A549 (cell line): ENCODE measurements around the gene DHRS11. TPM values are rescaled to one million over a fixed set of nuclear protein-coding genes. Genes with fewer than 3 reads are reported as not detected.

Source experiments
- ATAC-seq, 2 experiments: fragments of 200-7000 bp in 1 of 2; fragments of >200 bp in 1 of 2; cut with Nextera tagmentation in 1 of 2; cut with Tn5 transposase in 1 of 2; 3 replicates each; pipeline versions ENCODE4 v1.8.0 to v1.9.1; 2018 to 2020; ENCODE audit warnings: mild to moderate bottlenecking in 1 of 2, moderate library complexity in 1 of 2
- CTCF ChIA-PET: fragments of 300-600 bp; sonication (Branson Sonifier 250); formaldehyde crosslinking; extraction: SDS; loops from one replicate; lab custom pipeline; 2021; ENCODE audit warnings: antibody characterized with exemption, inconsistent platforms; lab: Yijun Ruan, JAX
- POLR2A ChIA-PET: fragments of 350-600 bp; formaldehyde crosslinking; extraction: SDS; loops from one replicate; lab custom pipeline; 2021; ENCODE audit warnings: antibody characterized with exemption, inconsistent platforms; lab: Yijun Ruan, JAX
- DNase-seq, 2 experiments: peaks; one replicate each; pipeline versions ENCODE4 v3.0.0 to v3.0.0-alpha.2; 2011 to 2016; ENCODE audit warnings: low read depth in 1 of 2, low spot score in 1 of 2
- FAIRE-seq: peaks from 2 replicates; lab custom pipeline; 2011; peaks lifted over from hg19 to GRCh38; lab: Jason Lieb, UNC
- H3K27ac ChIP-seq, 2 experiments: fragments of >200 bp; sonication (Bioruptor Twin); formaldehyde crosslinking; 3 replicates each; pipeline ENCODE4 v1.5.1; 2016 to 2017
- H3K4me1 ChIP-seq: fragments of >200 bp; sonication (Bioruptor Twin); formaldehyde crosslinking; 3 replicates; pipeline ENCODE4 v1.6.1; 2016
- H3K4me2 ChIP-seq: fragments of >200 bp; sonication (Bioruptor Twin); formaldehyde crosslinking; 3 replicates; pipeline ENCODE4 v1.6.1; 2016
- H3K4me3 ChIP-seq: fragments of >200 bp; sonication (Bioruptor Twin); formaldehyde crosslinking; 3 replicates; pipeline ENCODE4 v1.5.1; 2016
- H3K9me3 ChIP-seq: fragments of >200 bp; sonication (Bioruptor Twin); formaldehyde crosslinking; 3 replicates; pipeline ENCODE4 v1.6.1; 2016
- CBX2 ChIP-seq: fragments of 200-600 bp; sonication (generic); IDR thresholded peaks from 2 replicates; pipeline ENCODE4 v1.6.1; 2016; ENCODE audit warnings: low read depth, mild to moderate bottlenecking, borderline replicate concordance
- CEBPB ChIP-seq, 2 experiments: fragments of >200 bp in 1 of 2; sonication (Bioruptor Twin) in 1 of 2; formaldehyde crosslinking in 1 of 2; IDR thresholded peaks; 2 replicates each; pipeline ENCODE4 v1.6.1; 2012 to 2016
- CHD2 ChIP-seq: fragments of 150-350 bp; IDR thresholded peaks from 2 replicates; pipeline ENCODE4 v1.6.1; 2014; ENCODE audit warnings: low read length; ENCODE audit not compliant: partially characterized antibody
- CHD4 ChIP-seq: fragments of 200-600 bp; sonication (generic); IDR thresholded peaks from 2 replicates; pipeline ENCODE4 v1.6.1; 2016; ENCODE audit warnings: antibody characterized with exemption, mild to moderate bottlenecking, borderline replicate concordance
- EHF ChIP-seq: fragments of 250-450 bp; sonication (Bioruptor Pico); IDR thresholded peaks from 2 replicates; pipeline ENCODE4 v1.5.0; 2020; ENCODE audit warnings: mild to moderate bottlenecking
- EP300 ChIP-seq, 2 experiments: fragments of >200 bp; sonication (Bioruptor Twin); formaldehyde crosslinking; IDR thresholded peaks; 2 replicates in 1 of 2; 3 replicates in 1 of 2; pipeline ENCODE4 v1.6.1; 2016 to 2017
- ESRRA ChIP-seq: fragments of 150-350 bp; IDR thresholded peaks from 2 replicates; pipeline ENCODE4 v1.6.1; 2014; ENCODE audit warnings: mild to moderate bottlenecking, low read length, borderline replicate concordance
- FOSL2 ChIP-seq, 2 experiments: fragments of 450-650 bp in 1 of 2; fragments of >200 bp in 1 of 2; sonication (Bioruptor Twin) in 1 of 2; formaldehyde crosslinking; IDR thresholded peaks; 2 replicates each; pipeline versions ENCODE4 v1.5.0 to v1.6.1; 2016 to 2020; ENCODE audit warnings: mild to moderate bottlenecking in 1 of 2, moderate library complexity in 1 of 2
- FOXS1 ChIP-seq: fragments of 250-450 bp; sonication (Bioruptor Pico); IDR thresholded peaks from 2 replicates; pipeline ENCODE4 v1.5.0; 2020; ENCODE audit warnings: mild to moderate bottlenecking, moderate library complexity
- GATA3 ChIP-seq: IDR thresholded peaks from 2 replicates; pipeline ENCODE4 v1.6.1; 2012; ENCODE audit warnings: borderline replicate concordance
- HDAC2 ChIP-seq: fragments of 200-600 bp; sonication (generic); IDR thresholded peaks from 2 replicates; pipeline ENCODE4 v1.6.1; 2016
- JUNB ChIP-seq: fragments of >200 bp; sonication (Bioruptor Twin); formaldehyde crosslinking; IDR thresholded peaks from 2 replicates; pipeline ENCODE4 v1.6.1; 2016
- KDM5A ChIP-seq: fragments of 200-600 bp; sonication (generic); IDR thresholded peaks from 2 replicates; pipeline ENCODE4 v1.6.1; 2016; ENCODE audit warnings: antibody characterized with exemption, mild to moderate bottlenecking
- MYC ChIP-seq: IDR thresholded peaks from 2 replicates; pipeline ENCODE4 v1.6.1; 2012; ENCODE audit warnings: mild to moderate bottlenecking, inconsistent platforms, low read length, improper control_type of control experiment, borderline replicate concordance
- NFE2L2 ChIP-seq: fragments of 150-350 bp; conservative IDR thresholded peaks from 2 replicates; pipeline ENCODE4 v1.6.1; 2014; ENCODE audit warnings: low read length
- NPAS2 ChIP-seq: fragments of 250-450 bp; sonication (Bioruptor Pico); IDR thresholded peaks from 2 replicates; pipeline ENCODE4 v1.8.0; 2022; ENCODE audit warnings: mild to moderate bottlenecking, moderate library complexity, borderline replicate concordance
- NR3C1 ChIP-seq: fragments of >200 bp; sonication (Bioruptor Twin); formaldehyde crosslinking; IDR thresholded peaks from 3 replicates; pipeline ENCODE4 v1.6.1; 2017
- PHF8 ChIP-seq: fragments of 200-600 bp; sonication (generic); IDR thresholded peaks from 2 replicates; pipeline ENCODE4 v1.6.1; 2016; ENCODE audit warnings: low read depth, mild to moderate bottlenecking, antibody characterized with exemption, moderate library complexity, borderline replicate concordance
- POLR2A ChIP-seq: IDR thresholded peaks from 2 replicates; pipeline ENCODE4 v1.6.1; 2012; ENCODE audit warnings: mild to moderate bottlenecking, low read length
- POLR2AphosphoS2 ChIP-seq: conservative IDR thresholded peaks from 2 replicates; pipeline ENCODE4 v1.6.1; 2012; ENCODE audit warnings: low read length, improper control_type of control experiment, inconsistent platforms
- RARB ChIP-seq: fragments of 250-450 bp; sonication (Bioruptor Pico); IDR thresholded peaks from 2 replicates; pipeline ENCODE4 v1.8.0; 2021; ENCODE audit warnings: mild to moderate bottlenecking, moderate library complexity
- RCOR1 ChIP-seq: fragments of 150-350 bp; IDR thresholded peaks from 2 replicates; pipeline ENCODE4 v1.6.1; 2014; ENCODE audit warnings: antibody characterized with exemption, low read length, low read depth
- RFX5 ChIP-seq: fragments of 450-650 bp; IDR thresholded peaks from 2 replicates; pipeline ENCODE4 v1.7.1; 2014; ENCODE audit warnings: antibody characterized with exemption, mild to moderate bottlenecking, moderate library complexity
- SMC3 ChIP-seq: fragments of >200 bp; sonication (Bioruptor Twin); formaldehyde crosslinking; IDR thresholded peaks from 3 replicates; pipeline ENCODE4 v1.6.1; 2018; ENCODE audit warnings: inconsistent platforms
- SREBF2 ChIP-seq: fragments of 450-650 bp; IDR thresholded peaks from 2 replicates; pipeline ENCODE4 v1.6.1; 2014; ENCODE audit warnings: mild to moderate bottlenecking, moderate library complexity
- ZSCAN20 ChIP-seq: fragments of 250-450 bp; sonication (Bioruptor Pico); IDR thresholded peaks from 2 replicates; pipeline ENCODE4 v1.8.0; 2022; ENCODE audit warnings: mild to moderate bottlenecking, moderate library complexity
- WGBS: methylation state at CpG from one replicate; pipeline ENCODE4 v1.1.6; 2017; ENCODE audit errors: missing lambda C conversion rate; 5-methylcytosine and 5-hydroxymethylcytosine counted together
- polyA plus RNA-seq, 4 experiments: library from polyadenylated mRNA; depleted of rRNA in 3 of 4; stranded (reverse); fragments of >200 nt; fragmentation: RNase III in 1 of 4; extraction: RNeasy Plus Mini Kit Qiagen cat#74134 plus additional on column Dnase treatment in 1 of 4; gene quantifications; 2 replicates in 3 of 4; 3 replicates in 1 of 4; pipeline ENCODE4 v1.2.3, GENCODE V29; 2011 to 2017
- TF ChIP-seq, protein P1 (sequence below): fragments of >200 bp; sonication (Bioruptor Twin); formaldehyde crosslinking; IDR thresholded peaks from 2 replicates; pipeline ENCODE4 v1.6.1; 2016
- TF ChIP-seq, protein P2 (sequence below): IDR thresholded peaks from 2 replicates; pipeline ENCODE4 v1.6.1; 2012
- TF ChIP-seq, protein P3 (sequence below): IDR thresholded peaks from 2 replicates; pipeline ENCODE4 v1.6.1; 2012; ENCODE audit warnings: low read depth, borderline replicate concordance

Gene DHRS11
- polyA plus RNA-seq, 2 of the 4 experiments (the other 2 are of a cell fraction), result 9.5 to 9.6 TPM

DNA sequence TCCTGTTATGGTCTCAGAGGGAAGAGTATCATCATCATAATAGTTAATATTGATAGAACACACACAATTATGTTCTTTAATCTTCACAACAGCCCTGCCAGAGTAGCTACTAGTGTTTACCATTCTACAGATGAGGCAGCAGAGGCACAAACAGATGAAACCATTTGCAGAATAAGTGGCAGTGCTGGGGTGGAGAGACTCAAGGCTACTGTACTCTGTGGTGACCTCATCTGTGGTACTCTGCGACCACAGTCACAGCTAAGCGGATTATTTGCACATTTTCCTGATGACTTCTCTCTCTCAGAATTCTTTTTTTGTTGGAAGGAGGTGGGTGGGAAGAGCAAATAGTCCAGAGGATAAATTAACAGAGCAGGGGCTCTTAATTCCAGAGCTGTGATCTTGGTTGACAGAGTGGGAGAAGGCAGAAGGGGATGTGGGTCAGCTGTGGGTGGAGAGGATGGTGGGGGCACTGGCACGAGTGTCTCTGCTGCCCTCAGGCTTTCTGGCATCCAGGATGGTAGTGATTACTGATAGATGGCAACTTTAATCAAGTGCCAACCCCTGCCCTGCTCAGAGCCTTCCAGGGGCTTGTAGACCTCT is 51.5 kb downstream of the DHRS11 start:
- no peaks in the 10 kb centered on the region for H3K4me1 ChIP-seq
- H3K4me2 ChIP-seq, result no peak overlapping the region
- POLR2A ChIA-PET, result no interaction called here
- no peak overlapping the region for H3K27ac ChIP-seq
- no peak for TF ChIP-seq SREBF2
- TF ChIP-seq, protein P1, sequence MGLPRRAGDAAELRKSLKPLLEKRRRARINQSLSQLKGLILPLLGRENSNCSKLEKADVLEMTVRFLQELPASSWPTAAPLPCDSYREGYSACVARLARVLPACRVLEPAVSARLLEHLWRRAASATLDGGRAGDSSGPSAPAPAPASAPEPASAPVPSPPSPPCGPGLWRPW, result no peak
- TF ChIP-seq RARB (CRISPR knock-in tag), result no peak
- no peak for TF ChIP-seq JUNB
- TF ChIP-seq ESRRA, result no peak
- TF ChIP-seq RCOR1, result no peak
- TF ChIP-seq MYC, result no peak
- no peak for TF ChIP-seq SMC3
- no peak for TF ChIP-seq NFE2L2
- TF ChIP-seq CEBPB (IDR thresholded peaks at IDR 0.05), result no peak
- TF ChIP-seq EP300 (IDR thresholded peaks at IDR 0.05), result no peak
- no peak for TF ChIP-seq GATA3
- TF ChIP-seq, protein P2, sequence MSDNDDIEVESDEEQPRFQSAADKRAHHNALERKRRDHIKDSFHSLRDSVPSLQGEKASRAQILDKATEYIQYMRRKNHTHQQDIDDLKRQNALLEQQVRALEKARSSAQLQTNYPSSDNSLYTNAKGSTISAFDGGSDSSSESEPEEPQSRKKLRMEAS, result no peak
- TF ChIP-seq KDM5A, result no peak
- no peak for TF ChIP-seq FOXS1 (CRISPR knock-in tag)
- no peak for TF ChIP-seq CHD2
- CTCF ChIA-PET, result interaction anchor here (0.6 to 3.0 kb wide), 7 partner anchors 12 to 669 kb away, joined by 3 to 13 read pairs (median 3); no protein-coding TSS in a partner anchor
- no peaks in the 10 kb centered on the region for H3K9me3 ChIP-seq
- ATAC-seq (no peak), DNase-seq (no peak), FAIRE-seq (no peak)
- H3K4me3 ChIP-seq, result no peak overlapping the region
- 53% methylated on average over 3 of the region's 3 CpGs for WGBS

DNA sequence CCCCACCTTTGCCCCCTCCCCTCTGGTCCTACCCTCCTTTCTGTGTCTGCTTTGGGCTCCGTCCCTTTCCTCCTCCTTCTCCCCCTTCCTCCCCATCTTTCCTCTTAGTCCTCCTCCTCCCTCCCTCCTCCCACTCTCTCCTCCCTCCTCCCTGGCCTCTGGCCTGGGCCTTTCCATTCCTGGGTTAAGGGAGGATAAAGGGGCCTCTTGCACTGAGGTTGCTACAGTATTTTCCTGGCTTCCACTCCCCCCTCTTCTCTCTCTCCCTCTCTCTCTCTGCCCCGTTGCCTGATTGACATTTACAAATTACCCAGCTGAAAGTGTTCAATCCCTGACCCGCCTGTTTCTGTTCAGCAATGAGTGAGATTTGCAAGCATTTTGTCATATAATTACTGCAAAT is 53.7 kb downstream of the DHRS11 start:
- DNase-seq (no peak), ATAC-seq (no peak), FAIRE-seq (no peak)
- Histone ChIP-seq H3K4me1 (no peaks in the 10 kb centered on the region), H3K9me3 (no peaks in the 10 kb centered on the region), H3K27ac (no peak overlapping the region), H3K4me3 (no peak overlapping the region), H3K4me2 (no peak overlapping the region)
- ChIA-PET CTCF (interaction anchor here (0.8 to 1.3 kb wide), 5 partner anchors 9 to 402 kb away, joined by 3 to 8 read pairs (median 3); no protein-coding TSS in a partner anchor), POLR2A (no interaction called here)
- 76% methylated on average over 3 of the region's 3 CpGs for WGBS
- TF ChIP-seq EHF (no peak), ESRRA (no peak), FOSL2 (IDR thresholded peaks at IDR 0.05) (no peak), FOSL2 (CRISPR knock-in tag; IDR thresholded peaks at IDR 0.05) (no peak), JUNB (no peak)

DNA sequence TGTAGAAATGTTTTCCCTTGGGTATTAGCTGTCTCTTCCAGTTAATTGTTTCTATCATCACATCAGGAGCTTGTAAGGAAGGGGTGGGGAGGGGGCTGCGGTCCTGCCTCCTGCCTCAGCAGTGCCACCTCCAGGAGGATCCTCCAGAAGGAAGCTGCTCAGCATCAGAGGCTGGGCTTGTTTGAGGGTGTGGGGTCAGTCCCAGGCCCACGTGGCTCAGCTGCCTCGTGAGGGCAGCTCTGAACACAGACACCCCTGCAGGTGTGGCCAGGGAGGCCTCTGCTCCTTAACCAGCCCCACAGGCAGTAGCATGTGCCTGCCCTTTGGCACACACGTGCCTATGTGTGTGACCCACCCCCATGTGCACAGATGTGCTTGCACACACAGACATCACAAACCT is 56.0 kb downstream of the DHRS11 start:
- no peak for DNase-seq
- no peak overlapping the region for H3K4me3 ChIP-seq
- H3K4me2 ChIP-seq, result no peak overlapping the region
- 0 out of 3 replicates have a peak, but pooled peaks cover 1% of the 10 kb centered on the region for H3K4me1 ChIP-seq
- no peaks in the 10 kb centered on the region for H3K9me3 ChIP-seq
- ChIA-PET CTCF (interaction anchor here (1.0 to 2.3 kb wide), 7 partner anchors 11 to 592 kb away, joined by 3 to 9 read pairs (median 4); no protein-coding TSS in a partner anchor), POLR2A (no interaction called here)
- TF ChIP-seq POLR2A, result no peak
- no peak for TF ChIP-seq GATA3
- no peak for TF ChIP-seq NPAS2 (CRISPR knock-in tag)
- TF ChIP-seq, protein P3, sequence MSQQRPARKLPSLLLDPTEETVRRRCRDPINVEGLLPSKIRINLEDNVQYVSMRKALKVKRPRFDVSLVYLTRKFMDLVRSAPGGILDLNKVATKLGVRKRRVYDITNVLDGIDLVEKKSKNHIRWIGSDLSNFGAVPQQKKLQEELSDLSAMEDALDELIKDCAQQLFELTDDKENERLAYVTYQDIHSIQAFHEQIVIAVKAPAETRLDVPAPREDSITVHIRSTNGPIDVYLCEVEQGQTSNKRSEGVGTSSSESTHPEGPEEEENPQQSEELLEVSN, result no peak
- no peak for TF ChIP-seq ZSCAN20 (CRISPR knock-in tag)
- TF ChIP-seq PHF8, result no peak
- TF ChIP-seq CBX2, result no peak
- TF ChIP-seq NR3C1, result no peak
- TF ChIP-seq RFX5, result no peak
- TF ChIP-seq RCOR1, result no peak
- no peak for TF ChIP-seq POLR2AphosphoS2
- no peak for TF ChIP-seq CEBPB (IDR thresholded peaks at IDR 0.05)
- no peak for TF ChIP-seq HDAC2
- no peak for TF ChIP-seq CHD4
- H3K27ac ChIP-seq, result no peak overlapping the region
- ATAC-seq, result peak; percentile 25 to 61; a peak in 5 of 6 replicates
- no peak for FAIRE-seq
- WGBS, result 9% methylated on average over 4 of the region's 4 CpGs
